ENCODE data around the gene MAP4K4.

MAP4K4 gene

GRCh38 chr2:101882769-101883307, 185.3 kb downstream of the MAP4K4 start:
- Mint-ChIP-seq H3K9me3 (ENCODE audit: low read depth) (no peaks in the 10 kb centered on the region), H3K27ac (no peak overlapping the region), H3K4me1 (ENCODE audit: low read depth) (peaks cover 6% of the 10 kb centered on the region), H3K36me3 (peaks cover 8% of the 10 kb centered on the region), H3K4me3 (no peak overlapping the region), H3K27me3 (no peaks in the 10 kb centered on the region)

GRCh38 chr2:101883860-101884259, 186.4 kb downstream of the MAP4K4 start:
- Mint-ChIP-seq H3K27me3 (no peaks in the 10 kb centered on the region), H3K4me3 (no peak overlapping the region), H3K9me3 (ENCODE audit: low read depth) (no peaks in the 10 kb centered on the region), H3K4me1 (ENCODE audit: low read depth) (peaks cover 6% of the 10 kb centered on the region), H3K36me3 (peaks cover 6% of the 10 kb centered on the region), H3K27ac (peak overlapping the region; percentile 50)

GRCh38 chr2:101884423-101884822, 186.9 kb downstream of the MAP4K4 start:
- H3K4me3 Mint-ChIP-seq, result no peak overlapping the region

GRCh38 chr2:101887328-101887727, 189.8 kb downstream of the MAP4K4 start:
- H3K4me3 Mint-ChIP-seq, result no peak overlapping the region
- H3K9me3 Mint-ChIP-seq (ENCODE audit: low read depth), result no peaks in the 10 kb centered on the region
- H3K4me1 Mint-ChIP-seq (ENCODE audit: low read depth), result peaks cover 8% of the 10 kb centered on the region
- peaks cover 17% of the 10 kb centered on the region for H3K36me3 Mint-ChIP-seq
- H3K27me3 Mint-ChIP-seq, result no peaks in the 10 kb centered on the region
- peak overlapping the region; percentile 24 for H3K27ac Mint-ChIP-seq

More at GRCh38 chr2:101884423-101884822, 186.9 kb downstream of the MAP4K4 start:
- H3K4me1 Mint-ChIP-seq (ENCODE audit: low read depth), result peaks cover 6% of the 10 kb centered on the region
- H3K36me3 Mint-ChIP-seq, result peaks cover 6% of the 10 kb centered on the region
- H3K27ac Mint-ChIP-seq, result no peak overlapping the region
- no peaks in the 10 kb centered on the region for H3K27me3 Mint-ChIP-seq
- no peaks in the 10 kb centered on the region for H3K9me3 Mint-ChIP-seq (ENCODE audit: low read depth)

GRCh38 chr2:101889460-101890098, 192.1 kb downstream of the MAP4K4 start:
- Mint-ChIP-seq H3K4me3 (no peak overlapping the region), H3K9me3 (ENCODE audit: low read depth) (no peaks in the 10 kb centered on the region), H3K27ac (no peak overlapping the region), H3K36me3 (peaks cover 25% of the 10 kb centered on the region), H3K4me1 (ENCODE audit: low read depth) (peaks cover 3% of the 10 kb centered on the region), H3K27me3 (no peaks in the 10 kb centered on the region)

GRCh38 chr2:101892377-101892776, 194.9 kb downstream of the MAP4K4 start:
- Mint-ChIP-seq H3K36me3 (peaks cover 25% of the 10 kb centered on the region), H3K27ac (peak overlapping the region; percentile 50), H3K9me3 (ENCODE audit: low read depth) (no peaks in the 10 kb centered on the region), H3K4me1 (ENCODE audit: low read depth) (peaks cover 2% of the 10 kb centered on the region), H3K27me3 (no peaks in the 10 kb centered on the region), H3K4me3 (no peak overlapping the region)

GRCh38 chr2:101893681-101894381, 196.3 kb downstream of the MAP4K4 start:
- Mint-ChIP-seq H3K4me1 (ENCODE audit: low read depth) (peaks cover 2% of the 10 kb centered on the region), H3K27ac (peak overlapping the region; percentile 4), H3K27me3 (no peaks in the 10 kb centered on the region), H3K36me3 (peaks cover 25% of the 10 kb centered on the region), H3K4me3 (no peak overlapping the region), H3K9me3 (ENCODE audit: low read depth) (no peaks in the 10 kb centered on the region)

- H3K4me3 Mint-ChIP-seq, result no peak overlapping the region
- H3K27ac Mint-ChIP-seq, result no peak overlapping the region
- H3K9me3 Mint-ChIP-seq (ENCODE audit: low read depth), result no peaks in the 10 kb centered on the region
- H3K36me3 Mint-ChIP-seq, result peaks cover 21% of the 10 kb centered on the region
- H3K4me1 Mint-ChIP-seq (ENCODE audit: low read depth), result peaks cover 4% of the 10 kb centered on the region
- no peaks in the 10 kb centered on the region for H3K27me3 Mint-ChIP-seq
Measured at GRCh38 chr2:101895039-101895438, 197.5 kb downstream of the MAP4K4 start.

- H3K4me3 Mint-ChIP-seq, result no peak overlapping the region
- H3K9me3 Mint-ChIP-seq (ENCODE audit: low read depth), result no peaks in the 10 kb centered on the region
- peaks cover 21% of the 10 kb centered on the region for H3K36me3 Mint-ChIP-seq
- H3K4me1 Mint-ChIP-seq (ENCODE audit: low read depth), result peaks cover 11% of the 10 kb centered on the region
- H3K27me3 Mint-ChIP-seq, result no peaks in the 10 kb centered on the region
- no peak overlapping the region for H3K27ac Mint-ChIP-seq
Measured at GRCh38 chr2:101895819-101896322, 198.4 kb downstream of the MAP4K4 start.

GRCh38 chr2:101897301-101897700, 199.8 kb downstream of the MAP4K4 start:
- peaks cover 15% of the 10 kb centered on the region for H3K36me3 Mint-ChIP-seq
- H3K4me3 Mint-ChIP-seq, result no peak overlapping the region
- peaks cover 9% of the 10 kb centered on the region for H3K4me1 Mint-ChIP-seq (ENCODE audit: low read depth)
- H3K27me3 Mint-ChIP-seq, result no peaks in the 10 kb centered on the region
- no peaks in the 10 kb centered on the region for H3K9me3 Mint-ChIP-seq (ENCODE audit: low read depth)
- H3K27ac Mint-ChIP-seq, result no peak overlapping the region

GRCh38 chr2:101899265-101899664, 201.8 kb downstream of the MAP4K4 start:
- Mint-ChIP-seq H3K27ac (no peak overlapping the region), H3K4me3 (no peak overlapping the region)

GRCh38 chr2:101899871-101900270, 202.4 kb downstream of the MAP4K4 start:
- no peaks in the 10 kb centered on the region for H3K9me3 Mint-ChIP-seq (ENCODE audit: low read depth)
- H3K4me3 Mint-ChIP-seq, result no peak overlapping the region
- H3K27me3 Mint-ChIP-seq, result peaks cover 2% of the 10 kb centered on the region
- H3K27ac Mint-ChIP-seq, result no peak overlapping the region
- peaks cover 9% of the 10 kb centered on the region for H3K4me1 Mint-ChIP-seq (ENCODE audit: low read depth)
- H3K36me3 Mint-ChIP-seq, result peaks cover 5% of the 10 kb centered on the region

More at GRCh38 chr2:101899265-101899664, 201.8 kb downstream of the MAP4K4 start:
- Mint-ChIP-seq H3K36me3 (peaks cover 5% of the 10 kb centered on the region), H3K4me1 (ENCODE audit: low read depth) (peaks cover 9% of the 10 kb centered on the region), H3K27me3 (no peaks in the 10 kb centered on the region), H3K9me3 (ENCODE audit: low read depth) (no peaks in the 10 kb centered on the region)

GRCh38 chr2:101900375-101900774, 202.9 kb downstream of the MAP4K4 start:
- Mint-ChIP-seq H3K36me3 (peaks cover 2% of the 10 kb centered on the region), H3K4me1 (ENCODE audit: low read depth) (peaks cover 9% of the 10 kb centered on the region), H3K27ac (no peak overlapping the region), H3K27me3 (peaks cover 2% of the 10 kb centered on the region), H3K4me3 (no peak overlapping the region), H3K9me3 (ENCODE audit: low read depth) (no peaks in the 10 kb centered on the region)

GRCh38 chr2:101901241-101901640, 203.7 kb downstream of the MAP4K4 start:
- Mint-ChIP-seq H3K27me3 (peaks cover 5% of the 10 kb centered on the region), H3K27ac (no peak overlapping the region), H3K4me3 (no peak overlapping the region), H3K9me3 (ENCODE audit: low read depth) (no peaks in the 10 kb centered on the region), H3K36me3 (peaks cover 4% of the 10 kb centered on the region), H3K4me1 (ENCODE audit: low read depth) (peaks cover 9% of the 10 kb centered on the region)

GRCh38 chr2:101902169-101902568, 204.7 kb downstream of the MAP4K4 start:
- Mint-ChIP-seq H3K36me3 (peaks cover 2% of the 10 kb centered on the region), H3K27ac (no peak overlapping the region), H3K4me1 (ENCODE audit: low read depth) (peaks cover 9% of the 10 kb centered on the region), H3K4me3 (no peak overlapping the region), H3K9me3 (ENCODE audit: low read depth) (no peaks in the 10 kb centered on the region), H3K27me3 (peaks cover 5% of the 10 kb centered on the region)
